Smooth muscle cell of the brain vasculature (primary cell): ENCODE measurements around the gene AURKAIP1.

Experiments
- DNase-seq: peaks from one replicate; pipeline ENCODE4 v3.0.0-alpha.2; 2012; ENCODE audit warnings: low read depth, low spot score

AURKAIP1 gene

DNA sequence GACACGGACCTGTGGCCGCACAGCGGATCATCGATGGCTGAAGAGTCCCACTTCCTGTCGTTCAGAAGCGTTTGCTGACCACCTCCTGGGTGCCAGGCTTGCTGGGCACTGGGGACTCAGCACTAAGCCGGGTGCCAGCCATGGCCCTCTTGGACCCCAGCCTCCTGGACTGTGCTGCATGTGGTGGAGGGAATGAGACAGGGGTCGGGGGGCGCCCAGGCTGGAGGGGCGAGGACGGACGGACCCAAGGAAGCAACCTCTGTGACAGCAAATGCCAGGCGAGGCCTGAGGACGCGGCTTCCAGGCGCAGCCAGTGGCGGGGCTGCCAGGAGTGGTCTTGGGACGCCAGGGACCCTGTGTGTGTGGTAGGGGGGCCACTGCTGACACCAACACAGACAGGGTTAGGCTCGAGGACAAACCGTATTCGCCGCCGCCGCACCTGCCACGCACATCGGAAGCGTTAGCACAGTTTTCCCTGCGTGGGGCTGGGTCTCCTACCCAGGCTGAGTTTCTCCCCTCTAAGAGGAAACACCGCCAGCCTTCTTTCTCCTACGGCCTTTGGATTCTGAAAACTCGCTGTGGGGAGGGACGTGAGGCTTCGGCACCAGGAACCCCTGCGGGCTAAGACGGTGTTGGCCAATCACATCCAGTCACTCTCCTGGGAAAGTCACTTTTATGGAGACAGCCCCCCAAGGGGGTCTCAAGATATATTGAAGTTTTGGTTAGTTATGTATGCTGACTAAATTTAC lies 13.6 kb downstream of the AURKAIP1 start:
- no peak for DNase-seq

GRCh38 chr1:1360506-1361169 lies 14.4 kb downstream of the AURKAIP1 start:
- DNase-seq: no peak

DNA sequence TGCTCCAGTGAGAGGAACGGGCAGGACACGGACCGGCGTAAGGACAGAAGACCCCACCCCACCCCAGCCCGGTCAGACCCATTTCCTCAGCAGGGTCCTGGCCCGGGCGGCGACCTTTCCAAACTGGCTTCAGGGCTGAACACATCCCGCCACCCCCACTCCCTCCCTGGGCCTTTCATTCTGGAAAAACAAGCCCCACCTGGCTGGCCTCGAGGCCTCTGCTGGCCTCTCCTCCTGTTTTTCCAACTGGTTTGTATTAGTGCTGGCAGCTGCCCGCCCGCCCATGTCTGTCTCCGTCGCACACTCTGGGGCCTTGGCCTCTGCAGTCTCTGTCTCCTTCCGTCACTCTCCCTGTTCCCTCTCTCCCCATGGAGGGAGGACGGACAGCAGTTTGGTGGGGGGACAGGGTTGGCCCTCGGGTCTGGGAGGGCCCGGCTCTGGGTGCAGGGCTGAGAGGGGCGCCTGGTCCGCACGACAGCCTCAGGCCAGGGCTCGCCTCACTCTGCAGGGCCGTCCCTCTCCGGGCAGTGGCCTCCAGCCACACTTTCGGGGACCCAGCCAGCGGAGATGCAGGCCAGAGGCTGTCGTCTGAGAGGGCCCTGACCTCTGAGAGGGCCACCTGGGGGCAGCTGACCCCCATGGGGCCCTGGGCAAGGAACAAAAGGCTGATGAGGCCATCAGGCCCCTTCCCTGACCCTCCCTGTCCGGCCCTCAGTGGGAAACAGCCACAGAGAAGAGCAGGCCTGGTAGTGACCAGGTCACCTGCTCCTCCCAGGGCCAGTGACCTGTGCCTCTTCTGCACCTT lies 15.1 kb downstream of the AURKAIP1 start:
- peak; percentile 80 for DNase-seq

DNA sequence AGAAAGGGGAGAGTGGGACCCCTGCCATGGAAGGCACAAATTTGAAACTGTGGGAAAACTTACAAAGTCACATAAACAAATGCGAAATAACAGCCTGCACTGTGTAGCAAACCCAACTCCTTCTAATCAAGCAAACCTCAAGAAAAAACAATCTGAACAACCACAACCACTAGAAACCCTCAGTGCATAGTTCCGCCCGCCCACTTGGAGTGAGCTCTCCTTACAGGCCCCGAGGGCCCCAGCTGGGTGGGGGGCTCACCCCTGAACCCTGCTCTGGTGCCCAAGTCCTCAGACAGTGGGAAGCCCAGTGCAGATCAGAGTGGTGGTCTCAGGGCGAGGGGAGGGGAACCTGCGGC lies 15.7 kb downstream of the AURKAIP1 start:
- DNase-seq: peak; percentile 84

DNA sequence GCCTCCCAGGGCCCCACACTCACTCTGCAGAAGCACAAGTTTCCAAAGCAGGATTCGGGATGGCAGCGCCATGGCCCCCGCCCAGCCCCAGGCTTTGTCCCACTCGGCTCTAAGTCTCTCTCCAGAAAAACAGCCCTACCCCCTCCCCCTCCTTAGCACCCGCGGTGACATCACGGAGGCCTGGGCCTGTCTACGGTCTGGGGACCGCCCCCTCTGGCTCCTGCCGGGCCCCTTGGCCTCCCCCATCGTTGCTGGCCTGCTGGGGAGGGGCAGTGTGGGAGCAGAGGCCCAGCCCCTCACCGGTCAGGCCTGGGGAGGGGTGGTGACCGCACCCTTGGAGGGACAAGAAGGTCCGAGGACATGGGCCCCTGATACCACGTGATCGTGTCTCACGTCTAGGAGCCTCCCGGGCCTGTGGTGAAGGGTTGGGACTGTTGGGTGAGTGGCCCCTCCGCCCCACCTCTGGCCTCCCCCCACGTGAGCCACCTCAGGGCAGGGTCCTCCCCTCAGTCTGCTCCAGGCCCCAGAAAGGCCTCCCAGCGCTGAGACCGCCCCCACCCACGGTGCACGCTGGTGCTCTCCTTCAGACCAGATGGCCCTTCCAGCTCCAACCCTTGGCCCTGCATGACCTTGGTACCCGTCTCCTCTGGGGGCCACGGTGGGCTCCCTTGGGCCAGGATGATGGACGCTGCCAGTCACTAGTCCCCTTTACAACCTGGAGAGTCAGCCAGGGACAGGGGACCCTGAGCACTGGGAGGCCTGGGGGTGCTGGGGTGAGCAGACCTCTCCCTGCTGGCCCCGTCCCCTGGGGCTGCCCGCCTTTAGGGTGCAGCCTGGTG lies 16.4 kb downstream of the AURKAIP1 start, which contains the start of gene MXRA8:
MXRA8 (minus strand) TSS at position 123 of the 839 bp plus-strand sequence; CDS start at position 72, 51 bp downstream.
- peak; percentile 66 for DNase-seq

- DNase-seq: no peak
These were observed 17.1 kb downstream of the AURKAIP1 start for GRCh38 chr1:1357871-1358432.

GRCh38 chr1:1356796-1357401 lies 18.1 kb downstream of the AURKAIP1 start:
- no peak for DNase-seq

GRCh38 chr1:1356166-1356795 lies 18.7 kb downstream of the AURKAIP1 start:
- DNase-seq: no peak

DNA sequence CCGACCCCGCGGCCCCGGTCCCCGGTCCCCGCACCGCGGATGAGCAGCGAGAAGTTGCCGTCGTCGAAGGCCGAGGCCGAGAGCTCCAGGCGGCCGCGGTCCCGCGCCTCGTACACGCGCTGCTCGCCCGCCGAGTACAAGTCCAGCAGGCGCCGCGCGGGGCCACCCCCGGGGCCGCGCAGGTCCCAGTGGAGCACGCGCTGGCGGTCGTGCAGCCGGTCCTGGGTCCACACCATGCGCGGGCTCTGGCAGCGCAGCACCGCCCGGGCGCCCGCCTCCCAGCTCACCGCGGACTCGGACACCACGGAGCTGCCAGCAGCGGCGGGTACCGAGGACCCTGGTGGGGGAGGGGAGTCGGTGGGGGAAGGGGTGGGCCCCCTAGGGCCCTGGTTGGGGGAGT lies 19.6 kb downstream of the AURKAIP1 start:
- DNase-seq: no peak

GRCh38 chr1:1354271-1355247 lies 20.4 kb downstream of the AURKAIP1 start:
- no peak for DNase-seq

- DNase-seq: no peak
These were observed 21.4 kb downstream of the AURKAIP1 start for GRCh38 chr1:1353389-1354151.

GRCh38 chr1:1352786-1353388 lies 22.1 kb downstream of the AURKAIP1 start:
- no peak for DNase-seq

DNA sequence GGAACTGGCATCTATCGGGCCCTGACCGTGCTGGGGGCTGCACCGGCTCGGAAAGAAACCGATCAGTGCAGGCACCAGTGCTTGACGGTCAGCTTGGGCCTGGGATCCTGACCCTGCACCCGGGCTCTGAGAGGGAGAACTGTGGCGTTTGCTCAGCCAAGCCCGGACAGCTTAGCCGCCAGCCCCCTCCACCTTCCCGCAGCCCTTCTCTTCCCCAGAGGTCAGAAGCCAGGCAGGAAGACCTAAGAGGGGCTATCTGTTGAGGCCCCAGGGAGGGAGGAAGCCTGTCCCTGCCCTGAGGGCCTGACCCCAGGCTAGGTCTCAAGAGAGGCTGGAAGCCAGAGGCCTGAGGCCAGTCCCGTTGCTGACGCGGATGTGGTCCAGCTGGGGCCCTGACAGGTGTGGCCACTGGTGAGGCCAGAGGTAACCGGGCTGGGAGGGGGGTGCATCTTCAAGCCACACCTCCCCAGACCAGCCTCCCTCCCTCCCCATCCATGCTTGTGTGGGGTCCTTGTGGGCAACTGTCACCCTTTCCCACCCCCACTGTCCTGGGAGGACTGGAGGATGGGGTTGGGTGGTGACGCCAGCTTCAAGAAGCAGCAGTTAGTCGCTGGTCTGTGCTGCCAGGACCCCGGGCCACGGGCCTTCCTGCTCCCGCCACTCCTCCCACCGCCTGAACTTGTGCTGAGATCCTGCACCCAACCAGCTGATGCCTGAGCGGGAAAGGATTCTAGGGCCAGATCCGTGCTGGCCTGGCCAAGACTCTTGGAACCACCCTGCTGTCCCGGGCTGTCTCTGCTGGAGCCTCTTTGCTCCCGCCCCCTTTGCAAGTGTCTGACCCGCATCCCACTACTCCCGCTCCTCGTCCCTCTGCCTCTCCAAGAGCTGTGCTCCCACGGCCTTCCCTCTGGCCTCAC lies 23.2 kb downstream of the AURKAIP1 start:
- DNase-seq: no peak

- no peak for DNase-seq
These were observed 25.6 kb downstream of the AURKAIP1 start, which contains the start of gene DVL1 for GRCh38 chr1:1349256-1350012. Gene DVL1 (minus strand): TSS chr1:1349418. CDS start chr1:1349065, 353 bp downstream.

GRCh38 chr1:1348420-1349255 lies 26.4 kb downstream of the AURKAIP1 start:
- no peak for DNase-seq
